Measurements from ENCODE around the gene IL1R1.

The IL1R1 gene

DNA sequence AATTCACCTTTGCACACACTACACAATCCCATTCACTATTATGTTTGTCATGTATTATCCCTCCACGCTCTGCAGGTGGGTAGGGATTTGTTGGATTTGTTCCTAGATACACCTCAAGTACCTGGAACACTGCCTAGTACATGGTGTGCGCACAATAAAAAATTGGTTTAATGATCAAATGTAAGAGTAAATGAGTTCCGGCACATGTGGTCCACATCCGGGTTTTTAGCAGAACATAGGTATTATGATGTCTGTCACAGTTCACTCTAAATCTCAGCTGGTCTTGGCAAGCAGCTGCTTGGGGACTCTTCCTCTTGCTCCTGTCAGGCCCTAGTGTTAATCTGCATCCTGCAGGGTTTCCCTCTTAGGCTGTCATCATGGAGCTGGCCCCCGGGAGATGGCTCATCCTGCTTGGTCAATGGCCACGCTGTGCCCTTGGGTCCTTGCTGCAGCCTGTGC, 21.8 kb upstream of the IL1R1 start:
- peak; percentile 34; the same call in 1 of the 2 replicates for TF ChIP-seq FOXM1 (IDR thresholded peaks at IDR 0.05; ENCODE audit: borderline replicate concordance, low read depth)
- TF ChIP-seq CREB1 (IDR thresholded peaks at IDR 0.05; ENCODE audit: low read depth), result no peak
- TF ChIP-seq TCF12 (IDR thresholded peaks at IDR 0.05; ENCODE audit: low read depth), result peak; percentile 80
- TF ChIP-seq, protein P1, sequence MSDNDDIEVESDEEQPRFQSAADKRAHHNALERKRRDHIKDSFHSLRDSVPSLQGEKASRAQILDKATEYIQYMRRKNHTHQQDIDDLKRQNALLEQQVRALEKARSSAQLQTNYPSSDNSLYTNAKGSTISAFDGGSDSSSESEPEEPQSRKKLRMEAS (IDR thresholded peaks at IDR 0.05), result 0 out of 2 replicates have a peak, but pooled peaks have one; percentile 18
- no peak for TF ChIP-seq ZBTB7A (IDR thresholded peaks at IDR 0.05; ENCODE audit: low read depth)
- TF ChIP-seq, protein P2, sequence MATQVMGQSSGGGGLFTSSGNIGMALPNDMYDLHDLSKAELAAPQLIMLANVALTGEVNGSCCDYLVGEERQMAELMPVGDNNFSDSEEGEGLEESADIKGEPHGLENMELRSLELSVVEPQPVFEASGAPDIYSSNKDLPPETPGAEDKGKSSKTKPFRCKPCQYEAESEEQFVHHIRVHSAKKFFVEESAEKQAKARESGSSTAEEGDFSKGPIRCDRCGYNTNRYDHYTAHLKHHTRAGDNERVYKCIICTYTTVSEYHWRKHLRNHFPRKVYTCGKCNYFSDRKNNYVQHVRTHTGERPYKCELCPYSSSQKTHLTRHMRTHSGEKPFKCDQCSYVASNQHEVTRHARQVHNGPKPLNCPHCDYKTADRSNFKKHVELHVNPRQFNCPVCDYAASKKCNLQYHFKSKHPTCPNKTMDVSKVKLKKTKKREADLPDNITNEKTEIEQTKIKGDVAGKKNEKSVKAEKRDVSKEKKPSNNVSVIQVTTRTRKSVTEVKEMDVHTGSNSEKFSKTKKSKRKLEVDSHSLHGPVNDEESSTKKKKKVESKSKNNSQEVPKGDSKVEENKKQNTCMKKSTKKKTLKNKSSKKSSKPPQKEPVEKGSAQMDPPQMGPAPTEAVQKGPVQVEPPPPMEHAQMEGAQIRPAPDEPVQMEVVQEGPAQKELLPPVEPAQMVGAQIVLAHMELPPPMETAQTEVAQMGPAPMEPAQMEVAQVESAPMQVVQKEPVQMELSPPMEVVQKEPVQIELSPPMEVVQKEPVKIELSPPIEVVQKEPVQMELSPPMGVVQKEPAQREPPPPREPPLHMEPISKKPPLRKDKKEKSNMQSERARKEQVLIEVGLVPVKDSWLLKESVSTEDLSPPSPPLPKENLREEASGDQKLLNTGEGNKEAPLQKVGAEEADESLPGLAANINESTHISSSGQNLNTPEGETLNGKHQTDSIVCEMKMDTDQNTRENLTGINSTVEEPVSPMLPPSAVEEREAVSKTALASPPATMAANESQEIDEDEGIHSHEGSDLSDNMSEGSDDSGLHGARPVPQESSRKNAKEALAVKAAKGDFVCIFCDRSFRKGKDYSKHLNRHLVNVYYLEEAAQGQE (IDR thresholded peaks at IDR 0.05; ENCODE audit: low read depth), result no peak
- no peak for TF ChIP-seq CEBPB (IDR thresholded peaks at IDR 0.05)
- TF ChIP-seq, protein P3, sequence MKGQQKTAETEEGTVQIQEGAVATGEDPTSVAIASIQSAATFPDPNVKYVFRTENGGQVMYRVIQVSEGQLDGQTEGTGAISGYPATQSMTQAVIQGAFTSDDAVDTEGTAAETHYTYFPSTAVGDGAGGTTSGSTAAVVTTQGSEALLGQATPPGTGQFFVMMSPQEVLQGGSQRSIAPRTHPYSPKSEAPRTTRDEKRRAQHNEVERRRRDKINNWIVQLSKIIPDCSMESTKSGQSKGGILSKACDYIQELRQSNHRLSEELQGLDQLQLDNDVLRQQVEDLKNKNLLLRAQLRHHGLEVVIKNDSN (IDR thresholded peaks at IDR 0.05), result no peak
- peak; percentile 81 for TF ChIP-seq NFIC (IDR thresholded peaks at IDR 0.05)
- no peak for TF ChIP-seq TEAD4 (IDR thresholded peaks at IDR 0.05)
- TF ChIP-seq EGR1 (IDR thresholded peaks at IDR 0.05), result no peak
- no peak for TF ChIP-seq RAD21 (IDR thresholded peaks at IDR 0.05; ENCODE audit: low read depth)
- TF ChIP-seq YY1 (IDR thresholded peaks at IDR 0.05; ENCODE audit: low read depth), result no peak
- no peak for TF ChIP-seq TAF1 (IDR thresholded peaks at IDR 0.05; ENCODE audit: low read depth)
- peak; percentile 66; the same call in 1 of the 2 replicates for TF ChIP-seq EP300 (IDR thresholded peaks at IDR 0.05; ENCODE audit: borderline replicate concordance)

DNA sequence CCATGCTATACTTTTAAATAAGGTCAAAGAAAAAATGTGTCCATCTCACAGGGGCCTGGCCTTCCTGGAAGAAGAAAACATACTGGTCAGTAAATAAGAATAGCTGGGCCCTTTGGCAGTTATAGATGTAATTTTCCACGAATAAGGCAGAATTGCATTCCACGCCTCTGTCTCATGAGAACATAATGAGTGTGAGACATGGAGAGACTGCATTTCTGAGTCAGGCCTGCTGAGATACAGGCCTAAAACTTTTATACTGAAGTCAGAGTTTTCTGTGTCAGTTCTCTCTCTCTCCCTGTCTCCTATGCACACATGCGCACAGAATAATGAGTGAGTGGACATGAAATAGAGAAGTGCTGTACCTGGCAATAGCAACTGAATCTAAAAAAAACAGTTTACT, 20.4 kb upstream of the IL1R1 start:
- TF ChIP-seq RAD21 (IDR thresholded peaks at IDR 0.05; ENCODE audit: low read depth), result no peak
- TF ChIP-seq FOXM1 (IDR thresholded peaks at IDR 0.05; ENCODE audit: borderline replicate concordance, low read depth), result no peak
- no peak for TF ChIP-seq TCF12 (IDR thresholded peaks at IDR 0.05; ENCODE audit: low read depth)
- no peak for TF ChIP-seq NFIC (IDR thresholded peaks at IDR 0.05)
- TF ChIP-seq, protein P1 (IDR thresholded peaks at IDR 0.05), result no peak
- TF ChIP-seq, protein P3 (IDR thresholded peaks at IDR 0.05), result no peak
- TF ChIP-seq TAF1 (IDR thresholded peaks at IDR 0.05; ENCODE audit: low read depth), result no peak
- 0 out of 2 replicates have a peak, but pooled peaks have one; percentile 8 for TF ChIP-seq TEAD4 (IDR thresholded peaks at IDR 0.05)

DNA sequence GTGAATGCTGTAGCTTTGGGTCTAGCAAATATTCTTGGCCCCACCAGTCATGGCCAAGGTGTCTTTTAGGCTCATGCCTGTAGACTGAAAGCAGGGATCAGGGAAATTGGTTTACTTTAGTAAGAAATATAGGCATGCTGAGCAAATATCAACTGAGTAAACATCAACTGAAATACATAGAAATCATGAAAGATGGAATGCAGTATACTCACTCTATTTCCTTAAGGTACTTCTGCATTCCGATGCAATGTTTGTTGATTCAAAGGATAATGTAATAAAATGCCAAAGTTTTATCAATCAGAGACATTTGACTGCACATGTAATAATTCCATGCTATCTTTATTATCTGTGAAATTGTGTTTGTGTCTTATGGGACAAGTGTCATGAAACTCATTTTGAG, 19.6 kb upstream of the IL1R1 start:
- TF ChIP-seq FOXM1 (IDR thresholded peaks at IDR 0.05; ENCODE audit: borderline replicate concordance, low read depth) (no peak), TAF1 (IDR thresholded peaks at IDR 0.05; ENCODE audit: low read depth) (no peak), ZBTB7A (IDR thresholded peaks at IDR 0.05; ENCODE audit: low read depth) (no peak), EGR1 (IDR thresholded peaks at IDR 0.05) (no peak), YY1 (IDR thresholded peaks at IDR 0.05; ENCODE audit: low read depth) (no peak), RAD21 (IDR thresholded peaks at IDR 0.05; ENCODE audit: low read depth) (no peak), NFIC (IDR thresholded peaks at IDR 0.05) (no peak), EP300 (IDR thresholded peaks at IDR 0.05; ENCODE audit: borderline replicate concordance) (no peak)
- TF ChIP-seq, protein P3 (IDR thresholded peaks at IDR 0.05), result no peak

DNA sequence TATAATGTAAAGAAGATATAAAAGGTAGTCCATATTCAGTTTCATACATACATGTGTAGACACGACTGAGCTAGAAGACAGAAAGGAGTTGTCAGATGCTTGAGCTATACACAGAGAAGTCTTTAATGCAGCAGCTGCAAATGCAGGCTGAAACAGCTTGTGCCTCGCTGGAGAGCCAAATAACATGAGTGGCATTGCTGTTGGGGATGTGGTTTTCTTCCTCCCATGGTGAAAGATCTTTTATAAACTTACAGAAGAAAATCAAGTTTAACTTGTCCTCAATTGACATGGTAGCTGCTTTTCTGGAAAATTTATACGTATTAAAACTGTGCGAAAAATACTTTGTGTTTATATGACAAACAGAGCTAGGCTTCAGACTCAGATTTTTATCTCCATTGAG, 16.4 kb upstream of the IL1R1 start:
- no peak for TF ChIP-seq CEBPB (IDR thresholded peaks at IDR 0.05)
- TF ChIP-seq EP300 (IDR thresholded peaks at IDR 0.05; ENCODE audit: borderline replicate concordance), result no peak
- TF ChIP-seq ZBTB7A (IDR thresholded peaks at IDR 0.05; ENCODE audit: low read depth), result no peak
- no peak for TF ChIP-seq NFIC (IDR thresholded peaks at IDR 0.05)
- TF ChIP-seq TEAD4 (IDR thresholded peaks at IDR 0.05), result no peak
- TF ChIP-seq, protein P1 (IDR thresholded peaks at IDR 0.05), result no peak
- no peak for TF ChIP-seq FOXM1 (IDR thresholded peaks at IDR 0.05; ENCODE audit: borderline replicate concordance, low read depth)
- no peak for TF ChIP-seq RAD21 (IDR thresholded peaks at IDR 0.05; ENCODE audit: low read depth)
- TF ChIP-seq EGR1 (IDR thresholded peaks at IDR 0.05), result no peak
- no peak for TF ChIP-seq TCF12 (IDR thresholded peaks at IDR 0.05; ENCODE audit: low read depth)
- TF ChIP-seq CREB1 (IDR thresholded peaks at IDR 0.05; ENCODE audit: low read depth), result no peak
- no peak for TF ChIP-seq YY1 (IDR thresholded peaks at IDR 0.05; ENCODE audit: low read depth)
- no peak for TF ChIP-seq TAF1 (IDR thresholded peaks at IDR 0.05; ENCODE audit: low read depth)
- TF ChIP-seq, protein P2 (IDR thresholded peaks at IDR 0.05; ENCODE audit: low read depth), result no peak
- TF ChIP-seq, protein P3 (IDR thresholded peaks at IDR 0.05), result no peak

All from Ishikawa (cell line).